Neuronal stem cell (in vitro differentiated cells): ENCODE data around the gene MSH3.

Experiments
- DNase-seq: peaks from one replicate; pipeline ENCODE4 v3.0.0-alpha.2; 2013; ENCODE audit warnings: low spot score
- H2AFZ ChIP-seq: one replicate; pipeline ENCODE4 v1.6.1; 2013; ENCODE audit warnings: mild to moderate bottlenecking, low read length, inconsistent platforms
- H2AK5ac ChIP-seq: 2 replicates; pipeline ENCODE4 v1.6.1; 2013; ENCODE audit warnings: low read depth, mild to moderate bottlenecking, inconsistent platforms, low read length, moderate library complexity, mixed read lengths
- H2BK120ac ChIP-seq: 2 replicates; pipeline ENCODE4 v1.6.1; 2013; ENCODE audit warnings: low read depth, mild to moderate bottlenecking, inconsistent platforms, low read length, moderate library complexity, mixed read lengths
- H2BK12ac ChIP-seq: one replicate; pipeline ENCODE4 v1.6.1; 2013; ENCODE audit warnings: low read length, inconsistent platforms
- H2BK15ac ChIP-seq: 2 replicates; pipeline ENCODE4 v1.6.1; 2013; ENCODE audit warnings: mild to moderate bottlenecking, low read length, inconsistent platforms, mixed read lengths
- H2BK5ac ChIP-seq: one replicate; pipeline ENCODE4 v1.6.1; 2013; ENCODE audit warnings: inconsistent platforms, mild to moderate bottlenecking, low read length, moderate library complexity
- H3K14ac ChIP-seq: one replicate; pipeline ENCODE4 v1.6.1; 2013; ENCODE audit warnings: low read length, inconsistent platforms
- H3K18ac ChIP-seq: 2 replicates; pipeline ENCODE4 v1.6.1; 2013; ENCODE audit warnings: low read length, inconsistent platforms
- H3K23ac ChIP-seq: 2 replicates; pipeline ENCODE4 v1.6.1; 2013; ENCODE audit warnings: low read depth, mild to moderate bottlenecking, mixed read lengths, low read length, inconsistent platforms; ENCODE audit not compliant: poor library complexity
- H3K27ac ChIP-seq: replicated peaks from 3 replicates; pipeline ENCODE4 v1.5.1; 2013; ENCODE audit warnings: low read length, inconsistent platforms
- H3K27me3 ChIP-seq, 3 experiments: 2 replicates each; pipeline ENCODE4 v1.6.1; 2013; ENCODE audit warnings: low read length in 3 of 3, mild to moderate bottlenecking in 2 of 3, inconsistent platforms in 1 of 3, low read depth in 1 of 3, mixed read lengths in 1 of 3, moderate library complexity in 1 of 3; ENCODE audit not compliant: control insufficient read depth in 3 of 3, insufficient read depth in 3 of 3
- H3K36me3 ChIP-seq, 2 donors: replicated peaks in 1 of 2; 2 replicates each; pipeline ENCODE4 v1.6.1; 2013; ENCODE audit warnings: low read length in 2 of 2; ENCODE audit not compliant: control insufficient read depth in 2 of 2, insufficient read depth in 2 of 2
- H3K4ac ChIP-seq: 2 replicates; pipeline ENCODE4 v1.6.1; 2013; ENCODE audit warnings: inconsistent platforms, mild to moderate bottlenecking, low read length, moderate library complexity
- H3K4me1 ChIP-seq, 2 donors: 1 replicate in 1 of 2; 2 replicates in 1 of 2; pipeline ENCODE4 v1.6.1; 2013; ENCODE audit warnings: low read length in 2 of 2, low read depth in 1 of 2; ENCODE audit not compliant: control insufficient read depth in 2 of 2, insufficient read depth in 1 of 2
- H3K4me2 ChIP-seq: one replicate; pipeline ENCODE4 v1.6.1; 2013; ENCODE audit warnings: mild to moderate bottlenecking, low read length, inconsistent platforms; ENCODE audit not compliant: insufficient read depth, poor library complexity, severe bottlenecking
- H3K4me3 ChIP-seq, 2 donors: 2 replicates each; pipeline ENCODE4 v1.5.1; 2013; ENCODE audit warnings: low read length in 2 of 2, mild to moderate bottlenecking in 2 of 2, inconsistent platforms in 1 of 2, moderate library complexity in 1 of 2
- H3K79me1 ChIP-seq: one replicate; pipeline ENCODE4 v1.6.1; 2013; ENCODE audit warnings: low read depth, mild to moderate bottlenecking, inconsistent platforms, low read length, moderate library complexity
- H3K9ac ChIP-seq: one replicate; pipeline ENCODE4 v1.6.1; 2013; ENCODE audit warnings: mild to moderate bottlenecking, low read depth, low read length, inconsistent platforms; ENCODE audit not compliant: poor library complexity
- H3K9me3 ChIP-seq, 2 donors: replicated peaks in 1 of 2; 2 replicates each; pipeline versions ENCODE3 to v1.6.1; 2013; ENCODE audit warnings: low read length in 2 of 2, mild to moderate bottlenecking in 2 of 2, inconsistent platforms in 1 of 2, low read depth in 1 of 2, mixed read lengths in 1 of 2, moderate library complexity in 1 of 2; ENCODE audit not compliant: control insufficient read depth in 2 of 2, insufficient read depth in 1 of 2
- H4K8ac ChIP-seq: one replicate; pipeline ENCODE4 v1.6.1; 2013; ENCODE audit warnings: low read depth, mild to moderate bottlenecking, inconsistent platforms, low read length, moderate library complexity
- H4K91ac ChIP-seq: one replicate; pipeline ENCODE4 v1.6.1; 2013; ENCODE audit warnings: low read length, low read depth, mild to moderate bottlenecking, inconsistent platforms; ENCODE audit not compliant: poor library complexity
- WGBS, 2 donors: extraction: QIAGEN DNeasy Blood & Tissue Kit; methylation state at CpG; one replicate each; pipeline ENCODE4 v1.1.7; 2013; ENCODE audit warnings: missing lambda C conversion rate in 2 of 2, mixed read lengths in 1 of 2; ENCODE audit not compliant: insufficient read length in 2 of 2, insufficient replicate concordance in 1 of 2; ENCODE audit errors: extremely low coverage in 2 of 2; 5-methylcytosine and 5-hydroxymethylcytosine counted together

Gene MSH3

DNA sequence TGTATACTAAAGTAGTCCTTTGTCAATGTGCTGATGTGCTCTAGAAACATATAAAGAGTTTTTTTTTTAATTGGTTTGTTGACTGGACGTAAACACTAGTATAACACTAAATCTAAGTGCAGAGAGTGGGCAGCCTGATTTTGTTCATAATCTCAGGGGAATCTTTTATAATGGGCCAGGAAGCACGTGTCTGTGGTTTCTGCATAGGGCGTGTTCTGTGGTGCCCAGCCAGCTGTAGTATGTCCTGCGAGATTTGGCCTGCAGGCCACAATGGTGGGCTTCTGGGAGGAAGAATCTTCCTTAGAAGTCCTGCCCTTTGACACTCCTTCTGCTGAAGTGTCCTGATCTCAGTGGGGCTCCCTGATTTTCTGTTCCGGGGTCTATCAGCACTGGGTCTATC, 49.3 kb downstream of the MSH3 start:
- H3K9me3 ChIP-seq = no peaks in the 10 kb centered on the region
- H2BK12ac ChIP-seq = no peak overlapping the region
- no peak overlapping the region for H3K27ac ChIP-seq
- H3K4me1 ChIP-seq = peaks cover 0 to 4% of the 10 kb centered on the region in 2 donors
- H2BK15ac ChIP-seq = no peak overlapping the region
- H3K4ac ChIP-seq = no peak overlapping the region
- H4K8ac ChIP-seq = no peak overlapping the region
- H3K27me3 ChIP-seq = no peaks in the 10 kb centered on the region
- no peak overlapping the region for H4K91ac ChIP-seq
- H3K36me3 ChIP-seq = peaks cover 2 to 42% of the 10 kb centered on the region in 2 donors
- H3K18ac ChIP-seq = peak overlapping the region; percentile 74
- H2AK5ac ChIP-seq = no peak overlapping the region
- no peak overlapping the region for H2AFZ ChIP-seq
- WGBS, 2 donors = no CpG with 5 or more reads among the region's 5 CpGs
- H3K23ac ChIP-seq = no peak overlapping the region
- no peak overlapping the region for H2BK120ac ChIP-seq
- H3K79me1 ChIP-seq = no peaks in the 10 kb centered on the region
- H2BK5ac ChIP-seq = no peak overlapping the region
- no peak overlapping the region for H3K9ac ChIP-seq
- no peak for DNase-seq
- H3K4me2 ChIP-seq = no peak overlapping the region
- H3K14ac ChIP-seq = no peak overlapping the region
- H3K4me3 ChIP-seq = peak overlapping the region in 1 of 2 donors; percentile 57

DNA sequence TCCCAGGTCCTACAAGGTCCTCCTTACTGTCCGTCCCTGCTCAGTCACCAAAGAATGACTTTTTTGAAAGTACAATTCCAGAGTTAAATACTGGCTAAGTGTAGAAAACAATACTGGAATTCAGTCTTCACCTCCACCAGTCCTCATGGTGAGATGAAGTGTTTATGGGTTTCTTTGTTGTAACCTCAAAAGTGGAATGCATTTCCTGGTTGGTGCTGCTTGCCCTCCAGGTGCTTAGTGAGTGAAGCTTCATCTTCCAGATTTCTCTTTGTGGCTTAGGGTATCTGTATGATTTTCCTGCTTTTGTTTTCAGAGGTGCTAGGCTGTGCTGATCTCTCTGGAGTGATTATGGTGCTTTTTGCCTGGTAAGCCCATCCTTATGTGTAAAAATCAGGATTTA, 49.8 kb downstream of the MSH3 start:
- peaks cover 2 to 43% of the 10 kb centered on the region in 2 donors for H3K36me3 ChIP-seq
- no peak overlapping the region for H3K4ac ChIP-seq
- H3K4me1 ChIP-seq = peaks cover 0 to 4% of the 10 kb centered on the region in 2 donors
- peak overlapping the region in 1 of 2 donors; percentile 57 for H3K4me3 ChIP-seq
- H2AK5ac ChIP-seq = no peak overlapping the region
- no peaks in the 10 kb centered on the region for H3K9me3 ChIP-seq
- no peak overlapping the region for H2BK5ac ChIP-seq
- H3K18ac ChIP-seq = peak overlapping the region; percentile 74
- H2BK120ac ChIP-seq = no peak overlapping the region
- no peak overlapping the region for H2AFZ ChIP-seq
- H2BK12ac ChIP-seq = no peak overlapping the region
- no peak overlapping the region for H3K9ac ChIP-seq
- H3K27me3 ChIP-seq = no peaks in the 10 kb centered on the region
- no peak for DNase-seq
- no peaks in the 10 kb centered on the region for H3K79me1 ChIP-seq
- no peak overlapping the region for H3K4me2 ChIP-seq
- no peak overlapping the region for H3K23ac ChIP-seq
- H4K8ac ChIP-seq = no peak overlapping the region
- no peak overlapping the region for H2BK15ac ChIP-seq
- H4K91ac ChIP-seq = no peak overlapping the region
- WGBS, 2 donors = no CpG with 5 or more reads among the region's 1 CpG
- H3K14ac ChIP-seq = no peak overlapping the region
- no peak overlapping the region for H3K27ac ChIP-seq

DNA sequence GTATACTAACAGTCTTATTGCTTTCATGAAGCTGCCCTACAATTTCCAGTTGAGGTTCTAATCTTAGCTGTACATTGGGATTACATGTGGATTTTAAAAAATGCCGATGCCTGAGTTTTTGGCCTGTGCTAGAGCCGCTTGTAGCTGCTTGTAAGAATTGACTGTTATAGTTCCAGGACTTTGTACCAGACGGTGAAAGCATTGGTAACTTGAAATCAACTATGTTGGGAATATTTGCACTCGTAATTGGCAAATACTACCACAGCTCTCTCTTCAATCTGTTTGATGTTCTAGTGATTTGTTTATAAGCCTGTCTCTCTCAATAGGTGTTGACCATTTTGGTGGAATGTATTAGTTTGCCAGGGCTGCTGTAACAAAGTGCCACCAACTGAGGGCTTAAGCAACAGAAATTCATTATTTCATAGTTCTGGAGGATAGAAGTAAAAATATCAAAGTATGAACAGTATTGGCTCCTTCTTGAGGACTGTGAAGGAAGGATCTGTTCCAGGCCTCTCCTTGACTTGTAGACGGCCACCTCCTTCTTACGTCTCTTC, 50.8 kb downstream of the MSH3 start:
- Histone ChIP-seq H3K9me3 (no peaks in the 10 kb centered on the region), H3K27ac (no peak overlapping the region), H3K9ac (no peak overlapping the region), H4K91ac (no peak overlapping the region), H3K4me2 (no peak overlapping the region), H3K18ac (no peak overlapping the region), H2AK5ac (no peak overlapping the region), H2BK15ac (no peak overlapping the region), H4K8ac (no peak overlapping the region), H2BK5ac (no peak overlapping the region), H3K79me1 (no peaks in the 10 kb centered on the region), H3K4me3 (no peak overlapping the region), H3K4ac (no peak overlapping the region), H2BK12ac (no peak overlapping the region), H3K14ac (no peak overlapping the region), H3K23ac (no peak overlapping the region), H3K4me1 (peaks cover 0 to 4% of the 10 kb centered on the region in 2 donors), H2AFZ (no peak overlapping the region), H3K36me3 (peaks cover 2 to 50% of the 10 kb centered on the region in 2 donors), H3K27me3 (no peaks in the 10 kb centered on the region), H2BK120ac (no peak overlapping the region)
- DNase-seq = no peak
- WGBS, 2 donors = no CpG with 5 or more reads among the region's 6 CpGs

DNA sequence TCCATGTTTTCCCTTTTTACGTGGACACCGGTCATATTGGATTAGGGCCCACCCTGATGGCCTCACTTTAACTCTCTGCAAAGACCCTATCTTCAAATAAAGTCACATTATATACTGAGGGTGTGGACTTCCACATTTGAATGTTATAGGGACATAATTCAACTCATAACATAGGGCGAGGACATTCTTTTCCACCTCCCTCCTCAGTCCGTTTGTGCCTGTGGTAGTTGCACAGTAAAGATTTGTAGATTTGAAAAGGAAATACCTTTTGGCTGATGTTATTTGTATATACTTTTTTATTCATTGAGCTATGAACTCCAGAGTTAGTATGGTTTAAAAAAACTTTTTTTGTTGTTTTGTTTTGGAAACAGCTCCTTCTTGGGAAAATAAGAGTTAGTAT, 51.3 kb downstream of the MSH3 start:
- no peaks in the 10 kb centered on the region for H3K79me1 ChIP-seq
- no peak overlapping the region for H2AFZ ChIP-seq
- H3K23ac ChIP-seq = no peak overlapping the region
- no peaks in the 10 kb centered on the region for H3K27me3 ChIP-seq
- H2BK5ac ChIP-seq = no peak overlapping the region
- no peak overlapping the region for H2AK5ac ChIP-seq
- H3K4me2 ChIP-seq = no peak overlapping the region
- H3K9ac ChIP-seq = no peak overlapping the region
- H2BK120ac ChIP-seq = no peak overlapping the region
- H4K91ac ChIP-seq = no peak overlapping the region
- no peaks in the 10 kb centered on the region for H3K9me3 ChIP-seq
- no peak overlapping the region for H3K4ac ChIP-seq
- H2BK15ac ChIP-seq = no peak overlapping the region
- no peak overlapping the region for H4K8ac ChIP-seq
- no peak overlapping the region for H2BK12ac ChIP-seq
- no peak for DNase-seq
- no CpG with 5 or more reads among the region's 4 CpGs for WGBS, 2 donors
- H3K18ac ChIP-seq = no peak overlapping the region
- no peak overlapping the region for H3K27ac ChIP-seq
- H3K36me3 ChIP-seq = peaks cover 2 to 49% of the 10 kb centered on the region in 2 donors
- no peak overlapping the region for H3K14ac ChIP-seq
- H3K4me1 ChIP-seq = peaks cover 0 to 4% of the 10 kb centered on the region in 2 donors
- no peak overlapping the region for H3K4me3 ChIP-seq
